Measurements from ENCODE around the gene IRF6. TPM values are rescaled to one million over a fixed set of nuclear protein-coding genes. Genes with fewer than 3 reads are reported as not detected.

IRF6 gene
- total RNA-seq, 1 donor from 2014 or later = 0.74 TPM

- no peak for DNase-seq (ENCODE audit: low spot score)
Observed at GRCh38 chr1:209761011-209761635, 44.8 kb downstream of the IRF6 start.

GRCh38 chr1:209759829-209760359 is 46.0 kb downstream of the IRF6 start:
- DNase-seq (ENCODE audit: low spot score) = no peak

GRCh38 chr1:209758400-209758799 is 47.5 kb downstream of the IRF6 start:
- DNase-seq (ENCODE audit: low spot score) = no peak

GRCh38 chr1:209756615-209757445 is 49.1 kb downstream of the IRF6 start:
- DNase-seq (ENCODE audit: low spot score) = no peak

- no peak for DNase-seq (ENCODE audit: low spot score)
Observed at GRCh38 chr1:209755926-209756614, 49.9 kb downstream of the IRF6 start, which contains the start of gene TRAF3IP3. TSS of gene TRAF3IP3 (plus strand) at chr1:209756053. CDS start at chr1:209760040, 3,987 bp downstream.

- DNase-seq (ENCODE audit: low spot score) = no peak
Observed at GRCh38 chr1:209755256-209755655, 50.7 kb downstream of the IRF6 start.

- DNase-seq (ENCODE audit: low spot score) = no peak
Observed at GRCh38 chr1:209752890-209753289, 53.1 kb downstream of the IRF6 start.

GRCh38 chr1:209751627-209752231 is 54.2 kb downstream of the IRF6 start:
- DNase-seq (ENCODE audit: low spot score) = no peak

GRCh38 chr1:209749670-209750323 is 56.1 kb downstream of the IRF6 start:
- DNase-seq (ENCODE audit: low spot score) = no peak

- no peak for DNase-seq (ENCODE audit: low spot score)
Observed at GRCh38 chr1:209749205-209749604, 56.7 kb downstream of the IRF6 start.

GRCh38 chr1:209748620-209749019 is 57.3 kb downstream of the IRF6 start:
- no peak for DNase-seq (ENCODE audit: low spot score)

- DNase-seq (ENCODE audit: low spot score) = peak; percentile 96
Observed at GRCh38 chr1:209747580-209748262, 58.2 kb downstream of the IRF6 start.

- DNase-seq (ENCODE audit: low spot score) = no peak
Observed at GRCh38 chr1:209746451-209747165, 59.3 kb downstream of the IRF6 start.

- no peak for DNase-seq (ENCODE audit: low spot score)
Observed at GRCh38 chr1:209743145-209743482, 62.8 kb downstream of the IRF6 start.

- no peak for DNase-seq (ENCODE audit: low spot score)
Observed at GRCh38 chr1:209742409-209743144, 63.4 kb downstream of the IRF6 start.

- DNase-seq (ENCODE audit: low spot score) = no peak
Observed at GRCh38 chr1:209741889-209742288, 64.1 kb downstream of the IRF6 start.

- no peak for DNase-seq (ENCODE audit: low spot score)
Observed at GRCh38 chr1:209741193-209741592, 64.7 kb downstream of the IRF6 start.

- no peak for DNase-seq (ENCODE audit: low spot score)
Observed at GRCh38 chr1:209738270-209738669, 67.7 kb downstream of the IRF6 start.

GRCh38 chr1:209737118-209737505 is 68.8 kb downstream of the IRF6 start:
- no peak for DNase-seq (ENCODE audit: low spot score)
